K562 (cell line): ENCODE data around the gene ARL4D. TPM values are rescaled to one million over a fixed set of nuclear protein-coding genes. Genes with fewer than 3 reads are reported as not detected.

ENCODE experiments used
- ATAC-seq: fragments of 200-7000 bp; cut with Tn5 transposase; 3 replicates; pipeline ENCODE4 v1.9.1; 2020; ENCODE audit warnings: moderate library complexity
- BruUV-seq: library from RNA; stranded (reverse); fragments of 400-500 nt; replicated peaks from 2 replicates; lab custom pipeline; 2021; lab: Mats Ljungman, UMichigan
- CTCF ChIA-PET: fragments of 300-600 bp; formaldehyde crosslinking; extraction: SDS; loops from one replicate; lab custom pipeline; 2021; ENCODE audit warnings: low intra/inter-chr PET ratio; lab: Yijun Ruan, JAX
- POLR2A ChIA-PET: fragments of 300-600, 350-650 bp; sonication (Branson Sonifier 250); formaldehyde crosslinking; extraction: SDS; loops from one replicate; lab custom pipeline; 2021; ENCODE audit warnings: antibody characterized with exemption, inconsistent platforms; lab: Yijun Ruan, JAX
- DNase-seq, 4 experiments: peaks; one replicate each; pipeline versions ENCODE4 v3.0.0 to v3.0.0-alpha.2; 2011 to 2018; ENCODE audit warnings: low spot score in 3 of 4, mixed read lengths in 3 of 4; ENCODE audit errors: extremely low read depth in 1 of 4
- FAIRE-seq: peaks from 2 replicates; lab custom pipeline; 2011; peaks lifted over from hg19 to GRCh38; lab: Jason Lieb, UNC
- H2AFZ ChIP-seq: 2 replicates; pipeline ENCODE4 v1.6.0; 2011; ENCODE audit warnings: low read depth, low read length, control low read depth, inconsistent platforms
- H3K27ac ChIP-seq: fragments of 200-600 bp; 3 replicates; pipeline ENCODE4 v1.8.0; 2011; ENCODE audit warnings: low read depth, mild to moderate bottlenecking, control low read depth, inconsistent platforms, low read length, moderate library complexity, mixed read lengths; ENCODE audit errors: extremely low read depth
- H3K27me3 ChIP-seq, 2 experiments: fragments of 300-600 bp in 1 of 2; 2 replicates in 1 of 2; 3 replicates in 1 of 2; pipeline versions ENCODE4 v1.6.0 to v1.8.0; 2011; ENCODE audit warnings: inconsistent platforms in 2 of 2, low read length in 2 of 2, mild to moderate bottlenecking in 1 of 2, mixed read lengths in 1 of 2, moderate library complexity in 1 of 2; ENCODE audit not compliant: control insufficient read depth in 2 of 2, insufficient read depth in 2 of 2
- H3K36me3 ChIP-seq: fragments of 300-600 bp; 3 replicates; pipeline ENCODE4 v1.8.0; 2011; ENCODE audit warnings: mild to moderate bottlenecking, low read length, inconsistent platforms; ENCODE audit not compliant: control insufficient read depth, insufficient read depth
- H3K4me1 ChIP-seq, 2 experiments: fragments of 200-600 bp in 1 of 2; replicated peaks in 1 of 2; 2 replicates in 1 of 2; 3 replicates in 1 of 2; pipeline versions ENCODE4 v1.5.1 to v1.8.0; 2011; ENCODE audit warnings: inconsistent platforms in 2 of 2, low read length in 2 of 2, mild to moderate bottlenecking in 1 of 2, mixed read lengths in 1 of 2, moderate library complexity in 1 of 2; ENCODE audit not compliant: control insufficient read depth in 2 of 2, insufficient read depth in 2 of 2
- H3K4me2 ChIP-seq: 2 replicates; pipeline ENCODE4 v1.6.1; 2011; ENCODE audit warnings: low read length, control low read depth, inconsistent platforms, mixed read lengths; ENCODE audit not compliant: insufficient read depth
- H3K4me3 ChIP-seq: fragments of 200-600 bp; sonication (generic), shearing (Covaris generic); 2 replicates; pipeline ENCODE4 v1.5.1; 2016; ENCODE audit warnings: control low read depth, inconsistent platforms
- H3K79me2 ChIP-seq: fragments of 200-600 bp; 3 replicates; pipeline ENCODE4 v1.8.0; 2011; ENCODE audit warnings: low read length, inconsistent platforms; ENCODE audit not compliant: control insufficient read depth, insufficient read depth
- H3K9ac ChIP-seq, 2 experiments: 2 replicates each; pipeline versions ENCODE4 v1.6.0 to v1.6.1; 2011; ENCODE audit warnings: low read depth in 2 of 2, low read length in 2 of 2, control low read depth in 1 of 2, inconsistent platforms in 1 of 2, mild to moderate bottlenecking in 1 of 2, mixed read lengths in 1 of 2; ENCODE audit not compliant: insufficient read depth in 1 of 2
- H3K9me1 ChIP-seq: one replicate; pipeline ENCODE4 v1.6.0; 2011; ENCODE audit warnings: inconsistent platforms, mild to moderate bottlenecking, low read length, moderate library complexity; ENCODE audit not compliant: control insufficient read depth, insufficient read depth
- H3K9me3 ChIP-seq: replicated peaks from 2 replicates; pipeline ENCODE4 v1.5.1; 2011; ENCODE audit warnings: low read depth, low read length, inconsistent platforms; ENCODE audit not compliant: control insufficient read depth, insufficient read depth
- H4K20me1 ChIP-seq: replicated peaks from 2 replicates; pipeline ENCODE4 v1.6.1; 2011; ENCODE audit warnings: low read length, inconsistent platforms, mixed read lengths; ENCODE audit not compliant: control insufficient read depth, insufficient read depth
- CREB3L1 ChIP-seq: fragments of 450-650 bp; IDR thresholded peaks from 2 replicates; pipeline ENCODE4 v1.6.1; 2014; ENCODE audit warnings: low read depth, mild to moderate bottlenecking, moderate library complexity, borderline replicate concordance
- CTCF ChIP-seq, 3 experiments: IDR thresholded peaks in 2 of 3; conservative IDR thresholded peaks in 1 of 3; 2 replicates each; pipeline ENCODE4 v1.5.1; 2011 to 2012; ENCODE audit warnings: low read length in 3 of 3, mild to moderate bottlenecking in 3 of 3, control low read depth in 2 of 3, improper control_type of control experiment in 1 of 3, inconsistent platforms in 1 of 3, low read depth in 1 of 3, mixed read lengths in 1 of 3, moderate library complexity in 1 of 3; ENCODE audit not compliant: insufficient read depth in 2 of 3
- EP300 ChIP-seq: IDR thresholded peaks from 2 replicates; pipeline ENCODE4 v1.6.1; 2012; ENCODE audit warnings: low read length, improper control_type of control experiment
- GMEB1 ChIP-seq: fragments of 250-450 bp; sonication (Bioruptor Pico); IDR thresholded peaks from 2 replicates; pipeline ENCODE4 v1.4.0; 2020; ENCODE audit warnings: mild to moderate bottlenecking
- IFI16 ChIP-seq: fragments of 250-450 bp; sonication (Bioruptor Pico); IDR thresholded peaks from 2 replicates; pipeline ENCODE4 v2.1.2; 2022; ENCODE audit warnings: mild to moderate bottlenecking, inconsistent platforms
- KAT8 ChIP-seq: fragments of 450-650 bp; IDR thresholded peaks from 2 replicates; pipeline ENCODE4 v1.6.1; 2016; ENCODE audit warnings: low read depth, mild to moderate bottlenecking
- NELFE ChIP-seq: IDR thresholded peaks from 2 replicates; pipeline ENCODE4 v1.6.1; 2011; ENCODE audit warnings: mild to moderate bottlenecking; ENCODE audit not compliant: insufficient read depth, insufficient read length
- PHTF2 ChIP-seq: fragments of 250-450 bp; sonication (Bioruptor Pico); IDR thresholded peaks from 2 replicates; pipeline ENCODE4 v1.5.0; 2021; ENCODE audit warnings: mild to moderate bottlenecking
- RREB1 ChIP-seq: fragments of 250-450 bp; sonication (Bioruptor Pico); IDR thresholded peaks from 2 replicates; pipeline ENCODE4 v1.4.0; 2020
- SMC3 ChIP-seq: conservative IDR thresholded peaks from 2 replicates; pipeline ENCODE4 v1.6.1; 2011; ENCODE audit warnings: low read depth, low read length, improper control_type of control experiment; ENCODE audit not compliant: insufficient read depth
- ZBED1 ChIP-seq: IDR thresholded peaks from 2 replicates; pipeline ENCODE4 v1.6.1; 2014
- WGBS: fragments of 100-300 bp; shearing (Covaris generic); methylation state at CpG from one replicate; pipeline ENCODE4 v1.1.6; 2016; ENCODE audit warnings: low coverage, mixed read lengths; ENCODE audit not compliant: insufficient coverage; ENCODE audit errors: missing lambda C conversion rate; 5-methylcytosine and 5-hydroxymethylcytosine counted together
- in situ Hi-C: fragments of 300-500 bp; cut with MboI; formaldehyde crosslinking; loops from 4 replicates; pipeline ENCODE4 v1.15.0; 2018; ENCODE audit warnings: inconsistent platforms, mixed read lengths
- intact Hi-C: fragments of 100-400 bp; cut with micrococcal nuclease; formaldehyde crosslinking; loops from 2 replicates; pipeline ENCODE4 v1.14.2; 2022
- polyA plus RNA-seq, 8 experiments: library from polyadenylated mRNA; depleted of rRNA in 4 of 8; stranded (reverse) in 5 of 8; unstranded in 3 of 8; fragments of >200 nt; fragmentation: Nextera tagmentation in 2 of 8; fragmentation: Illumina TruSeq in 1 of 8; extraction: Ambion mirVana in 2 of 8; extraction: Trizol in 1 of 8; gene quantifications; 2 replicates each; pipeline versions ENCODE4 v1.2.1 to v1.2.3, GENCODE V29; 2011 to 2014; ENCODE audit warnings: inconsistent platforms in 1 of 8, missing spikeins in 1 of 8
- total RNA-seq, 7 experiments: library from RNA; depleted of rRNA in 6 of 7; stranded (reverse); fragments of >200 nt in 6 of 7; fragmentation: Illumina TruSeq in 2 of 7; extraction: Trizol in 2 of 7; gene quantifications; 2 replicates each; pipeline versions ENCODE4 v1.2.1 to v1.2.3, GENCODE V29; 2011 to 2021; ENCODE audit warnings: low replicate concordance in 1 of 7

The ARL4D gene
- total and polyA plus RNA-seq, 9 of the 15 experiments (the other 6 are each of a cell fraction or from before 2014, with no cell fraction given): 0.07 to 0.53 (median 0.28) TPM; not detected in 1

DNA sequence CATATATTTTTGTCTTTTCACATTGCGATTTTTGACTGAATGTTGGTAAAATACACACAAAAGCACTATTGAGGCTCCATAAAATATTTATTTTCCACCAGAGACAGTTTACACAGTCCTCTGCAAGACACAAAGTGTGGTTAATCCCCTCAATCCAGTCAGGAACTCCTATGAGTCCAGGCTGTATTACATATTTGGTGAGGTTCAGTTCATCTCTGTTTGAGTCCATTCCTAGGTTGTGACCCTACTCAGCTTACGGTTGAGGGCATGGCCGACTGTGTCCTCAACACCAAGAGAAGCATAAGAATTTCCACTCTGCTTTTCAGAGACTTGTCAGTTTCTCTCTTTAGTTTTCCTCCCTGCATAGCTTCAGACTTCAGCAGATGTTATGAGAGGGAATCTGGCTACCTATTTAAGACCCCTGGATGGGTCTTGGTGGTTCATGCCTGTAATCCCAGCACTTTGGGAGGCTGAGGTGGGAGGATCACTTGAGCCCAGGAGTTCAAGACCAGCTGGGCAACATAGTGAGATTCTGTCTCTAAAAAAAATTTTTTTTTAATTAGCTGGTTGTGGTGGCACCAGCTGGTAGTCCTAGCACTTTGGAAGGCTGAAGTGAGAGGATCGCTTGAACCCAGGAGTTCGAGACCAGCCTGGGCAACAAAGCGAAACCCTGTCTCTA, 25.1 kb downstream of the ARL4D start:
- in situ Hi-C loops: no loop called here
- H3K27me3 ChIP-seq: peaks cover 16 to 24% of the 10 kb centered on the region in 2 experiments
- no peaks in the 10 kb centered on the region for H3K9me3 ChIP-seq
- H3K4me1 ChIP-seq: peaks cover 0 to 7% of the 10 kb centered on the region in 2 experiments; a peak in 2 of 5 replicates
- H3K9ac ChIP-seq: no peak overlapping the region
- FAIRE-seq: no peak
- ChIA-PET CTCF (no interaction called here), POLR2A (interaction anchor here (0.6 to 1.2 kb wide), 3 partner anchors 9 to 56 kb away, joined by 3 to 6 read pairs (median 3); no protein-coding TSS in a partner anchor)
- no peak for ATAC-seq
- no peak for DNase-seq
- H3K79me2 ChIP-seq: no peaks in the 10 kb centered on the region
- H3K4me2 ChIP-seq: no peak overlapping the region
- intact Hi-C loops: no loop called here
- 0% methylated on average over 6 of the region's 6 CpGs for WGBS
- no TSS peak for BruUV-seq
- no peaks in the 10 kb centered on the region for H3K36me3 ChIP-seq
- no peak overlapping the region for H3K4me3 ChIP-seq
- no peaks in the 10 kb centered on the region for H3K9me1 ChIP-seq
- no peak overlapping the region for H2AFZ ChIP-seq
- H3K27ac ChIP-seq: no peak overlapping the region
- H4K20me1 ChIP-seq: no peaks in the 10 kb centered on the region
- TF ChIP-seq CREB3L1 (no peak), ZBED1 (no peak), CTCF (IDR thresholded peaks at IDR 0.05 in 2 of 3, conservative IDR thresholded peaks at IDR 0.05 in 1 of 3; ENCODE audit: insufficient read depth in 2 of 3, low read depth in 1 of 3, low read length in 3 of 3) (no peak), IFI16 (no peak), GMEB1 (CRISPR knock-in tag) (no peak), SMC3 (no peak), PHTF2 (CRISPR knock-in tag) (no peak), RREB1 (CRISPR knock-in tag) (no peak), EP300 (no peak), KAT8 (no peak), NELFE (no peak)
